ENCODE data around the gene POLR3H.

DNA sequence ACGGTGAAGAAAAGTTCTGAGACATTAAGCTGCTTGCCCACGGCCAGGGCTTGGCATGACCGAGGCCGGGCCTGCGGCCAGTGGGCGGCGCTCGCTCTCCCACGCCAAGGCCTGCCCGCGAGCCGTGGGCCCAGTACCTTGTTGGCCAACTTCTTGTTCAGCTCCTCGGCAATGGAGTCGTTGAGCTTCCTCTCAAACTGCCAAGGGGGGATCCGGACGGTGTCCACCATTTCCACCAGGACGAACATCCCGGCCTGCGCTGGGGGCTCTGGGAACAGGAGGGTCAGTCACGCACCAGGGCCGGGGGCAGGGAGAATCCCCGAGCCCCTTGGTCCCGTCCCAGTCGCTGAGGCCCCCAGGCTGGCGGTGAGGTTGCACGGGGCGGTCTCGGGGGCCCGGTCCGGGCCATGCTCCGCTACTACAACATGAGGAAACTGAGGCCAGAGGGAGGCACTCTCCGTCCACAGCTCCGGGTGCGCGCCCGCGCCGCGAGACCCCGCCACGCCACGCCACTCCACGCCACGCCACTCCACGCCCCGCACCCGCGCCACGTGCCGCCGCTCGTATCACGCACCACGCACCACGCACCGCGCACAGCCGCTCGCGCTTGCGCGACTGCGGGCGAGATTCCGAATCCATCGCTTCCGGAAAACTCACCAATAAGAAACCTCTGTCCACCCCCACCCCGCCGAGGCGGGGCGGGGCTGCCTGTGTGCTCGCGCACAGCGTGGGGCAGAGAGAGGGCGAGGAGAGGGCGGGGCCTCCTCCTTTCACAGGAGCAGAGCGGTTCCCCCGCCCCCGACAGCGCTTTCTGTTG is at the start of gene POLR3H:
- TF ChIP-seq, protein P1, sequence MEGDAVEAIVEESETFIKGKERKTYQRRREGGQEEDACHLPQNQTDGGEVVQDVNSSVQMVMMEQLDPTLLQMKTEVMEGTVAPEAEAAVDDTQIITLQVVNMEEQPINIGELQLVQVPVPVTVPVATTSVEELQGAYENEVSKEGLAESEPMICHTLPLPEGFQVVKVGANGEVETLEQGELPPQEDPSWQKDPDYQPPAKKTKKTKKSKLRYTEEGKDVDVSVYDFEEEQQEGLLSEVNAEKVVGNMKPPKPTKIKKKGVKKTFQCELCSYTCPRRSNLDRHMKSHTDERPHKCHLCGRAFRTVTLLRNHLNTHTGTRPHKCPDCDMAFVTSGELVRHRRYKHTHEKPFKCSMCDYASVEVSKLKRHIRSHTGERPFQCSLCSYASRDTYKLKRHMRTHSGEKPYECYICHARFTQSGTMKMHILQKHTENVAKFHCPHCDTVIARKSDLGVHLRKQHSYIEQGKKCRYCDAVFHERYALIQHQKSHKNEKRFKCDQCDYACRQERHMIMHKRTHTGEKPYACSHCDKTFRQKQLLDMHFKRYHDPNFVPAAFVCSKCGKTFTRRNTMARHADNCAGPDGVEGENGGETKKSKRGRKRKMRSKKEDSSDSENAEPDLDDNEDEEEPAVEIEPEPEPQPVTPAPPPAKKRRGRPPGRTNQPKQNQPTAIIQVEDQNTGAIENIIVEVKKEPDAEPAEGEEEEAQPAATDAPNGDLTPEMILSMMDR (IDR thresholded peaks at IDR 0.05) = peak in 5 of 7 experiments; percentile 33 to 65 (median 45)
- TF ChIP-seq POLR2A (IDR thresholded peaks at IDR 0.05) (no peak), POLR2AphosphoS5 (IDR thresholded peaks at IDR 0.05) (peak; percentile 46 to 83 (median 52))
